ENCODE results near the gene AFG1L. TPM values are rescaled to one million over a fixed set of nuclear protein-coding genes. Genes with fewer than 3 reads are reported as not detected.

Gene AFG1L
- total RNA-seq, 1 experiment from 2014 or later, result 4.9 TPM

DNA sequence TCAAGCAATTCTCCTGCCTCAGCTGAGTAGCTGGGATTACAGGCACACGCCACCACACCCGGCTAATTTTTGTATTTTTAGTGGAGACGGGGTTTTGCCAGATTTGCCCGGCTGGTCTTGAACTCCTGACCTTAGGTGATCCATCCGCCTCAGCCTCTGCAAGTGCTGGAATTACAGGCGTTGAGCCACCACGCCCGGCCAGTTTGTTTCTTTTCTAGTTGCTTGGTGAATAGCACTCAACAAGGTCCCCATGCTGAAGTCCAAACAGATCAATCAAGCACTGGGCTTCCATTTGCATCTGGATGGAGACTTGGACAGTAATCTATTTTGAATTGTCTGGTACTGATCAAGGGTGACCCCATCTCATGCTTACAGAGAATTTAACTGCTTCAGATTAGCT, 157.0 kb downstream of the AFG1L start:
- ChIA-PET RAD21 (ENCODE audit: low non-redundant PET in 1 of 2, low total read pairs in 2 of 2, uncharacterized antibody in 2 of 2, unreplicated experiment in 2 of 2) (no interaction called here), CTCF (no interaction called here), POLR2A (no interaction called here)
- Histone ChIP-seq H3K27me3 (ENCODE audit: insufficient read depth, low read length) (no peaks in the 10 kb centered on the region), H3K36me3 (ENCODE audit: control insufficient read depth in 1 of 2, insufficient read depth in 2 of 2, low read length in 2 of 2) (no peaks in the 10 kb centered on the region), H3K4me1 (ENCODE audit: control insufficient read depth in 1 of 2, insufficient read depth in 2 of 2, low read length in 2 of 2) (no peaks in the 10 kb centered on the region), H3K9ac (ENCODE audit: low read length) (no peak overlapping the region), H3K79me2 (ENCODE audit: insufficient read depth, low read length) (no peaks in the 10 kb centered on the region), H3K9me2 (ENCODE audit: insufficient read depth) (no peaks in the 10 kb centered on the region), H3K4me2 (ENCODE audit: low read length) (no peak overlapping the region), H2AFZ (ENCODE audit: low read depth, low read length, poor library complexity, severe bottlenecking) (no peak overlapping the region), H3K4me3 (replicated peaks in 1 of 2; ENCODE audit: low read depth in 1 of 2, low read length in 2 of 2) (no peak overlapping the region), H3K27ac (ENCODE audit: low read depth, low read length) (no peak overlapping the region), H3K9me3 (ENCODE audit: control insufficient read depth in 1 of 2, insufficient read depth in 1 of 2, low read depth in 1 of 2, low read length in 2 of 2) (no peaks in the 10 kb centered on the region), H4K20me1 (ENCODE audit: insufficient read depth) (no peaks in the 10 kb centered on the region)
- DNase-seq (ENCODE audit: low read depth, low spot score) (no peak), ATAC-seq (no peak)
- TF ChIP-seq ELF1 (IDR thresholded peaks at IDR 0.05; ENCODE audit: borderline replicate concordance, low read depth) (no peak), SIN3A (IDR thresholded peaks at IDR 0.05; ENCODE audit: low read depth) (no peak), EZH2phosphoT487 (IDR thresholded peaks at IDR 0.05; ENCODE audit: borderline replicate concordance) (no peak), EZH2 (IDR thresholded peaks at IDR 0.05) (no peak), SP1 (IDR thresholded peaks at IDR 0.05; ENCODE audit: low read depth) (no peak), CBX3 (IDR thresholded peaks at IDR 0.05; ENCODE audit: low read depth) (no peak), RAD21 (IDR thresholded peaks at IDR 0.05; ENCODE audit: low read depth) (no peak)
- intact Hi-C loops (cut with micrococcal nuclease), result no loop called here
- BruUV-seq (replicated peaks), result no TSS peak

DNA sequence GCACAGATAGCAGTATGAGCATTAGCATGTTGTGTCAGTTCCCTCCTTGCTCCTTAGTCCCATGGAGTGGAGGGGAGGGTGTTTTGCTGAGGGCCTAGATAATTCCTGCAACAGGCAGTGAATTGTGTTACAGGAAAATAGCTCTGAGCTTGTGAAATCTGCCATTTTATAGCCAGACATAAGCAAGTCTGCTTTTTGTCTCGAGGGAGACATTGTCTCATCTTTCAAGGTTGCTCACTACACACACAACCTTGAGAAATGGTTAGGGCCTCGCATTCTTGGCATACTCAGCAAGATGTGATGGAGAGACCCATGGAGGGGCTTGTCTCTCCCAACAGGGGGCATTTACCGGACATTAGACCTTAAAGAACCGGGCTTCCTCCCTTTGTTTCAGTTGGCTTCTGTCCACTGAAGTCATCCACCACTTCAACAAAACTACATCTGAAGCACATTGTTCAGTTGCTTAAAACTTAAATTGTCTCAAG, 157.9 kb downstream of the AFG1L start:
- DNase-seq (ENCODE audit: low read depth, low spot score) (no peak), ATAC-seq (no peak)
- Histone ChIP-seq H3K79me2 (ENCODE audit: insufficient read depth, low read length) (no peaks in the 10 kb centered on the region), H3K4me3 (replicated peaks in 1 of 2; ENCODE audit: low read depth in 1 of 2, low read length in 2 of 2) (no peak overlapping the region), H3K27me3 (ENCODE audit: insufficient read depth, low read length) (no peaks in the 10 kb centered on the region), H3K9me2 (ENCODE audit: insufficient read depth) (no peaks in the 10 kb centered on the region), H3K9ac (ENCODE audit: low read length) (no peak overlapping the region), H3K4me1 (ENCODE audit: control insufficient read depth in 1 of 2, insufficient read depth in 2 of 2, low read length in 2 of 2) (no peaks in the 10 kb centered on the region), H3K4me2 (ENCODE audit: low read length) (no peak overlapping the region), H4K20me1 (ENCODE audit: insufficient read depth) (no peaks in the 10 kb centered on the region), H3K36me3 (ENCODE audit: control insufficient read depth in 1 of 2, insufficient read depth in 2 of 2, low read length in 2 of 2) (no peaks in the 10 kb centered on the region), H2AFZ (ENCODE audit: low read depth, low read length, poor library complexity, severe bottlenecking) (no peak overlapping the region), H3K27ac (ENCODE audit: low read depth, low read length) (no peak overlapping the region), H3K9me3 (ENCODE audit: control insufficient read depth in 1 of 2, insufficient read depth in 1 of 2, low read depth in 1 of 2, low read length in 2 of 2) (no peaks in the 10 kb centered on the region)
- POLR2A ChIA-PET, result no interaction called here
- CTCF ChIA-PET, result no interaction called here
- RAD21 ChIA-PET (ENCODE audit: low non-redundant PET in 1 of 2, low total read pairs in 2 of 2, uncharacterized antibody in 2 of 2, unreplicated experiment in 2 of 2), result no interaction called here
- intact Hi-C loops (cut with micrococcal nuclease), result no loop called here
- BruUV-seq (replicated peaks), result no TSS peak
- TF ChIP-seq POLR2A (IDR thresholded peaks at IDR 0.05; ENCODE audit: borderline replicate concordance, extremely low read depth, insufficient read depth, insufficient read length), result no peak
- no peak for TF ChIP-seq JUND (IDR thresholded peaks at IDR 0.05)
- TF ChIP-seq, protein P1, sequence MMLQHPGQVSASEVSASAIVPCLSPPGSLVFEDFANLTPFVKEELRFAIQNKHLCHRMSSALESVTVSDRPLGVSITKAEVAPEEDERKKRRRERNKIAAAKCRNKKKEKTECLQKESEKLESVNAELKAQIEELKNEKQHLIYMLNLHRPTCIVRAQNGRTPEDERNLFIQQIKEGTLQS (IDR thresholded peaks at IDR 0.05), result no peak
- TF ChIP-seq RAD21 (IDR thresholded peaks at IDR 0.05; ENCODE audit: low read depth), result no peak
- TF ChIP-seq EGR1 (IDR thresholded peaks at IDR 0.05; ENCODE audit: low read depth), result no peak
- TF ChIP-seq, protein P2, sequence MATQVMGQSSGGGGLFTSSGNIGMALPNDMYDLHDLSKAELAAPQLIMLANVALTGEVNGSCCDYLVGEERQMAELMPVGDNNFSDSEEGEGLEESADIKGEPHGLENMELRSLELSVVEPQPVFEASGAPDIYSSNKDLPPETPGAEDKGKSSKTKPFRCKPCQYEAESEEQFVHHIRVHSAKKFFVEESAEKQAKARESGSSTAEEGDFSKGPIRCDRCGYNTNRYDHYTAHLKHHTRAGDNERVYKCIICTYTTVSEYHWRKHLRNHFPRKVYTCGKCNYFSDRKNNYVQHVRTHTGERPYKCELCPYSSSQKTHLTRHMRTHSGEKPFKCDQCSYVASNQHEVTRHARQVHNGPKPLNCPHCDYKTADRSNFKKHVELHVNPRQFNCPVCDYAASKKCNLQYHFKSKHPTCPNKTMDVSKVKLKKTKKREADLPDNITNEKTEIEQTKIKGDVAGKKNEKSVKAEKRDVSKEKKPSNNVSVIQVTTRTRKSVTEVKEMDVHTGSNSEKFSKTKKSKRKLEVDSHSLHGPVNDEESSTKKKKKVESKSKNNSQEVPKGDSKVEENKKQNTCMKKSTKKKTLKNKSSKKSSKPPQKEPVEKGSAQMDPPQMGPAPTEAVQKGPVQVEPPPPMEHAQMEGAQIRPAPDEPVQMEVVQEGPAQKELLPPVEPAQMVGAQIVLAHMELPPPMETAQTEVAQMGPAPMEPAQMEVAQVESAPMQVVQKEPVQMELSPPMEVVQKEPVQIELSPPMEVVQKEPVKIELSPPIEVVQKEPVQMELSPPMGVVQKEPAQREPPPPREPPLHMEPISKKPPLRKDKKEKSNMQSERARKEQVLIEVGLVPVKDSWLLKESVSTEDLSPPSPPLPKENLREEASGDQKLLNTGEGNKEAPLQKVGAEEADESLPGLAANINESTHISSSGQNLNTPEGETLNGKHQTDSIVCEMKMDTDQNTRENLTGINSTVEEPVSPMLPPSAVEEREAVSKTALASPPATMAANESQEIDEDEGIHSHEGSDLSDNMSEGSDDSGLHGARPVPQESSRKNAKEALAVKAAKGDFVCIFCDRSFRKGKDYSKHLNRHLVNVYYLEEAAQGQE (IDR thresholded peaks at IDR 0.05; ENCODE audit: low read depth), result no peak
- TF ChIP-seq, protein P3, sequence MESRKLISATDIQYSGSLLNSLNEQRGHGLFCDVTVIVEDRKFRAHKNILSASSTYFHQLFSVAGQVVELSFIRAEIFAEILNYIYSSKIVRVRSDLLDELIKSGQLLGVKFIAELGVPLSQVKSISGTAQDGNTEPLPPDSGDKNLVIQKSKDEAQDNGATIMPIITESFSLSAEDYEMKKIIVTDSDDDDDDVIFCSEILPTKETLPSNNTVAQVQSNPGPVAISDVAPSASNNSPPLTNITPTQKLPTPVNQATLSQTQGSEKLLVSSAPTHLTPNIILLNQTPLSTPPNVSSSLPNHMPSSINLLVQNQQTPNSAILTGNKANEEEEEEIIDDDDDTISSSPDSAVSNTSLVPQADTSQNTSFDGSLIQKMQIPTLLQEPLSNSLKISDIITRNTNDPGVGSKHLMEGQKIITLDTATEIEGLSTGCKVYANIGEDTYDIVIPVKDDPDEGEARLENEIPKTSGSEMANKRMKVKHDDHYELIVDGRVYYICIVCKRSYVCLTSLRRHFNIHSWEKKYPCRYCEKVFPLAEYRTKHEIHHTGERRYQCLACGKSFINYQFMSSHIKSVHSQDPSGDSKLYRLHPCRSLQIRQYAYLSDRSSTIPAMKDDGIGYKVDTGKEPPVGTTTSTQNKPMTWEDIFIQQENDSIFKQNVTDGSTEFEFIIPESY (IDR thresholded peaks at IDR 0.05; ENCODE audit: extremely low read depth, insufficient replicate concordance, low read length), result no peak
- TF ChIP-seq, protein P4, sequence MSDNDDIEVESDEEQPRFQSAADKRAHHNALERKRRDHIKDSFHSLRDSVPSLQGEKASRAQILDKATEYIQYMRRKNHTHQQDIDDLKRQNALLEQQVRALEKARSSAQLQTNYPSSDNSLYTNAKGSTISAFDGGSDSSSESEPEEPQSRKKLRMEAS (IDR thresholded peaks at IDR 0.05), result no peak
- TF ChIP-seq FOSL1 (IDR thresholded peaks at IDR 0.05; ENCODE audit: low read depth), result no peak
- TF ChIP-seq TCF7L2 (IDR thresholded peaks at IDR 0.05; ENCODE audit: borderline replicate concordance, extremely low read depth, insufficient read depth, insufficient read length), result no peak
- no peak for TF ChIP-seq SP1 (IDR thresholded peaks at IDR 0.05; ENCODE audit: low read depth)
- TF ChIP-seq ZNF274 (IDR thresholded peaks at IDR 0.05; ENCODE audit: low read depth, low read length), result no peak
- no peak for TF ChIP-seq SIN3A (IDR thresholded peaks at IDR 0.05; ENCODE audit: low read depth)

All from HCT116 (cell line).